Measurements from ENCODE around the gene TRABD.

TRABD gene

GRCh38 chr22:50179937-50180726 is 5.6 kb upstream of the TRABD start:
- no peak overlapping the region for H3K4me3 ChIP-seq
- H3K27me3 ChIP-seq, result peaks cover 0 to 58% of the 10 kb centered on the region in 2 donors
- H3K27ac ChIP-seq, result no peak overlapping the region
- no peaks in the 10 kb centered on the region for H3K36me3 ChIP-seq
- intact Hi-C loops (cut with DNase I; ENCODE audit: low total_unique reads), result loop anchor here (5.0 kb wide), 1 partner anchor 323 kb away; no protein-coding TSS in a partner anchor
- H3K4me1 ChIP-seq, result peaks cover 0 to 35% (median 8%) of the 10 kb centered on the region in 4 donors
- no peak for TF ChIP-seq CTCF (IDR thresholded peaks at IDR 0.05)
- no peaks in the 10 kb centered on the region for H3K9me3 ChIP-seq
- no peak for DNase-seq

- no peak overlapping the region for H3K4me3 ChIP-seq
- no peak for DNase-seq
- H3K9me3 ChIP-seq, result no peaks in the 10 kb centered on the region
- peaks cover 0 to 38% (median 11%) of the 10 kb centered on the region in 4 donors for H3K4me1 ChIP-seq
- H3K36me3 ChIP-seq, result no peaks in the 10 kb centered on the region
- no peak for TF ChIP-seq CTCF (IDR thresholded peaks at IDR 0.05)
- no peak overlapping the region for H3K27ac ChIP-seq
- peaks cover 0 to 50% of the 10 kb centered on the region in 2 donors for H3K27me3 ChIP-seq
- intact Hi-C loops (cut with DNase I; ENCODE audit: low total_unique reads), result loop anchor here (5.0 kb wide), 1 partner anchor 324 kb away; no protein-coding TSS in a partner anchor
These were observed 4.8 kb upstream of the TRABD start for GRCh38 chr22:50180727-50181521.

- Histone ChIP-seq H3K27me3 (peaks cover 0 to 36% of the 10 kb centered on the region in 2 donors), H3K36me3 (no peaks in the 10 kb centered on the region), H3K9me3 (no peaks in the 10 kb centered on the region), H3K27ac (no peak overlapping the region), H3K4me1 (peaks cover 0 to 51% (median 21%) of the 10 kb centered on the region in 4 donors), H3K4me3 (no peak overlapping the region)
- no peak for DNase-seq
- intact Hi-C loops (cut with DNase I; ENCODE audit: low total_unique reads), result loop anchor here (5.0 kb wide), 1 partner anchor 325 kb away; no protein-coding TSS in a partner anchor
- TF ChIP-seq CTCF (IDR thresholded peaks at IDR 0.05), result no peak
These were observed 3.3 kb upstream of the TRABD start for GRCh38 chr22:50182176-50183081.

GRCh38 chr22:50183141-50183971 is 2.4 kb upstream of the TRABD start:
- Histone ChIP-seq H3K4me3 (no peak overlapping the region), H3K4me1 (peaks cover 0 to 47% (median 21%) of the 10 kb centered on the region in 4 donors), H3K27me3 (peaks cover 0 to 26% of the 10 kb centered on the region in 2 donors), H3K36me3 (no peaks in the 10 kb centered on the region), H3K27ac (no peak overlapping the region), H3K9me3 (no peaks in the 10 kb centered on the region)
- DNase-seq, result no peak
- intact Hi-C loops (cut with DNase I; ENCODE audit: low total_unique reads), result loop anchor here (5.0 kb wide), 1 partner anchor 326 kb away; no protein-coding TSS in a partner anchor
- TF ChIP-seq CTCF (IDR thresholded peaks at IDR 0.05), result no peak
